HG03108 (cell line): ENCODE results near the gene NDUFAF8.

ENCODE experiments used
- ATAC-seq: cut with Tn5 transposase; IDR thresholded peaks from one replicate; pipeline ENCODE4 v1.9.1; 2021; ENCODE audit warnings: moderate library complexity; ENCODE audit not compliant: unreplicated experiment

NDUFAF8 gene

DNA sequence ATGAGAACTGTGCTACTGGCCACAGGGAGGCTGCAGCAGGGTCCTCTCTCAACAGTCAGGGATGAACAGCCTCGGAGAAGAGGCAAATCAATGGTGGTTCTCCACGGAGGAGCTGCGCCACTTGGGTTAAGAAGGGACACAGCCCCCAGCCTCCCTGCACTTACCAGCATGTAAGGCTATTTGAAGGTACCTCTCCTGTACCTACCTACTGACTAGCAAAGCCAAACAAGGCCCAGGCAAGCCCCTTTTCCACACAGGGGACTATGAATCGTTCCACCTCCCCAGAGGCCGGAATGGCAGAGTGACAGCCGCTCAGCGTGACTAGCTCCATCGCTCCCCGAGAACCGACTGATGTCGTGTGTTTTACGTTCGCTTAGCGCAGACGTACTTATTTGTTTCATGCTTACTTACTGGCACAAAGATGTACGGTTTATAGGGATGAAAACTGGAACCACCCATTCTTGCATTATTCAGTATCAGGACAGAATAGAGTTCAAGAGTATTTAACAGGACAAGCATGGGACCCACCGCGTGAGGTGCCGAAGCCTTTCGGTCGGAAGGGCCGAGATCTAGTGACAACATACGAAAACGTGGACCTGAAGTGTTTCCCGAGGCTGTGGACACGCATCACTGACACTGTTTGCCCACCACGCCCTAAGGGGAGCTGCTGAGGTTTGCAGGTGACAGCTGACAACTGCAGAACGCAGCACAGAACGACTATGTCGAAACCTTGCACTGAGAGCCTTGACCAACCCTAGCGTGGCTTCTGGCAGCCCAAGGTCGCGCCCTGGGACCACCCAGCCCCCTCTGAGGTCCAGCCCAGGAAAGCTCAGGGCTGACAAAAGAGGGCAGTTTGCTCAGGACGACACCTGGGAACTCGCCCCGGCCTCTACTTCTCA, 1.3 kb upstream of the NDUFAF8 start:
- no peak for ATAC-seq

DNA sequence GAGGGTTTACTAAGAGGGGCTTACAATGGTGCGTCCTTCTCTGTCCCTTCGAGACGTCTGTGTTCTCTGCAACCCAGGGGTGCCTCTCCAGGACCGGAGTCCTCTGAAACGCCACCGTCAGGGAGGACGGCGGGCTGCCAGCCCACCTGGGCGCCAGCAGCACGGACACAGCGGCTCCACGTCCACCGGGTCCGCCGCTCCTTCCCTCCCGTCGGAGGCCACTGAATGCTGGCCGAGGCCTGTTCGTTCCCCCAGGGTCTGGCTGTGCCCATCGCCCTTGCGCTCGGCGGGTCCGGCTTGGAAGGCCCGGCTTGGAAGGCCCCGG, 666 bp upstream of the NDUFAF8 start:
- ATAC-seq: no peak

DNA sequence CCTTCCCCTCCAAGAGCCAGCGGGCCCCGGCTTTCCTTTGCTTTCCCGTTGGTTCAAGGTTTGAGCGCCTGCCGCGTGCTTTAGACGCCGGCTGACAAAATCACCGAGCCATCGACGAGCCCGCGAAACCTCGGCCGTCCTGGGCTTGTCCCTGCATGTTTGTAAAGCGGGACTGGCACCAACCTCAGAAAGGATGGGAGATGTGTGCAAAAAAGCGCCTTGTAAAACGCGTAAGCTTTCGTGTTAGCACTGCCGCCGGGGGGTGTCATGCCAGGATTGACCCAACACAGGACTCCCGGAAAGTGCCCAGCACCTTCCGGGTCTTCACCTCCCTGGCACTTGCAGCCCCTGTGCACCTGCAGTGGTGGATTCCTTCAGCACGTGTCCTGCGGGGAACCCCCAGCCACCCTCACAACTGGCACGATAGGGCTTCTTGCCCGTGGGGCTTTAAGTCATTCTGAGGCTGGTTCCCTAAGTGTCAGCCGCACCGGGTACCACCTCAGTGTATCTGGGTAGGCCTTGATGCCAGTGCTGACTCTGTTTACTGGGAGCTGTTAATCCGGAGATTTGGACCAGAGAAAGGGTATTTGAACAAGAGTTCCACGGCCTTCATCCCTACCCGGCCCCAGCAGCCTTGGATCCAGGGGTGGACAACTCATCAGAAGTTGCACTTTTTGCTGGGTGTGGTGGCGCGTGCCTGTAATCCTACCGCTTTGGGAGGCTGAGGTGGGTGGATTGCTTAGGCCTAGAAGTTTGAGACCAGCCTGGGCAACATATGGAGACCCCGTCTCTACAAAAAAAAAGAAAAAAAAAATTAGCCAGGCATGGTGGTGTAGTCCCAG, 817 bp downstream of the NDUFAF8 start:
- no peak for ATAC-seq

DNA sequence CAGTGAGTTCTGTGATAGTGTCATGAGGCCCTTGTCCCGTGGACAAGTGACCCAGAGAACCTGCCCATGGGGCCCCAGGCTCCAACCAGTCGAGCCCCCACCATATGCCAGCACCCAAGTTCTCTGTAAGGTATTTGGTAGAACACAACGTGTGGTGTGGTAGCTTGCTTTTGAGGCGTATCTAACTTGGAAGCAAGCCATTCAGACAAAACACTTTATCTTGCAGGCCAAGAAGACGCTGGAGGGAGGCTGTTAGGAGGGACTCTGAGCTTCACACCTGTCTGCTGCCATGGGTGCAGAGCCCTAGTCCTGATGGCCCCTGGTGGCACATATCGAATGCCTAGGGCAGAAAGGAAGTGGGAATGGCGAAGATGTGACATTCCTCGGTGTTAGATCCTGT, 1.6 kb downstream of the NDUFAF8 start:
- ATAC-seq: no peak

DNA sequence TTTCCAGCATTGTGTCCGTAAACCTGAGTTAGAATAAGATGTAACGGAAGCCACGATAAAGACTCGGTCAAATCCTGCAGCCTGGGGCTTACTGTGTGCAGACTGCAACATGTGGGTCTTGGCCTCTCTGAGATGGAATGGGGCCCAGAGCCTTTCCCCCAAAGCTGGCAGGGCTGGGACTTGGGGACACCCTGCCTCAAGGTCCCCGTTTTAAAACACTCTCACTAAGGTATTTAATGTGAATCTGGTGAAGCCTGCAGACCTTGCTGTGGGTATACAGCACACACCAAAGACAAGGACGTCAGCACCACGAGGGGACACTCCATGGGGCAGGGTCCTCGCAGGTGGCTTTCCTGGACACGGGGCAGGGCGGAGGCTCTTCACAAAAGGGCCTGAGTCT, 2.1 kb downstream of the NDUFAF8 start:
- no peak for ATAC-seq

DNA sequence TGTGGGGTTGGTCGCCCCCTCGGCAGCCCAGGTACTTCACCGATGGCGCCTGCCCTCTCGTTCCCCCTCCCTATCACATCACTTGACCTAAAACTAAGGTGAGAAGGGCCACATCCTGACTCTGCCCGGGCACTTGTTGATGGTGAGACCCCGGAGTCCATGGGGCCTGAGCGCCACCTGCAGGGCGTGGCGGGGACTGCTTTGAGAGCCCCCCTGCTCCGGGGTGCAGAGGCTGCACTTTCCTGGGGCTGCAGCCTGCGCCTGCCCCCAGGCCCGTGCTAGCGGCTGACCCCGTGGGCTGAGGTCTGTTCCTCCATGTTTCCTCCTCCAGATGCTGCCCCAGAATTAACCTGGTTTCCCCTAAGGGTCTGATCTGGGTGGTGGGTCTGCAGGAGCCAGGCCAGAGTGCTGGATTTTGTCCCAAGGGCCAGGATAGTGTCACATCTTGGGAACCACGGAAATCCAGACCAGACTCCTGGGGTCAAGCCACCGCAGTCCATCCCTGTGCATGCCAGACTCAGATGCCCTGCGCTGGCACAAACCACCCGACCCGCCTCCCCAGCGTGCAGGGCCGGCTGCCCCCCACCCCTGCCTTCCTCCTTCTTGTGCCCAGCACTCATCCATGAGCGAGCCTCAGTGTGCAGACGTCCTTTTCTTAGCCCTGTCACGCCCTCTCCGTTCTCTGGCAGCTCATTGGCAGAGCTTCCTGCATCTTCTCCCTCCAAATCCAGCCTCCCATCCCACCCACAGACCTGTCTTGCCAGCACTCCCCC, 2.7 kb downstream of the NDUFAF8 start:
- no peak for ATAC-seq

DNA sequence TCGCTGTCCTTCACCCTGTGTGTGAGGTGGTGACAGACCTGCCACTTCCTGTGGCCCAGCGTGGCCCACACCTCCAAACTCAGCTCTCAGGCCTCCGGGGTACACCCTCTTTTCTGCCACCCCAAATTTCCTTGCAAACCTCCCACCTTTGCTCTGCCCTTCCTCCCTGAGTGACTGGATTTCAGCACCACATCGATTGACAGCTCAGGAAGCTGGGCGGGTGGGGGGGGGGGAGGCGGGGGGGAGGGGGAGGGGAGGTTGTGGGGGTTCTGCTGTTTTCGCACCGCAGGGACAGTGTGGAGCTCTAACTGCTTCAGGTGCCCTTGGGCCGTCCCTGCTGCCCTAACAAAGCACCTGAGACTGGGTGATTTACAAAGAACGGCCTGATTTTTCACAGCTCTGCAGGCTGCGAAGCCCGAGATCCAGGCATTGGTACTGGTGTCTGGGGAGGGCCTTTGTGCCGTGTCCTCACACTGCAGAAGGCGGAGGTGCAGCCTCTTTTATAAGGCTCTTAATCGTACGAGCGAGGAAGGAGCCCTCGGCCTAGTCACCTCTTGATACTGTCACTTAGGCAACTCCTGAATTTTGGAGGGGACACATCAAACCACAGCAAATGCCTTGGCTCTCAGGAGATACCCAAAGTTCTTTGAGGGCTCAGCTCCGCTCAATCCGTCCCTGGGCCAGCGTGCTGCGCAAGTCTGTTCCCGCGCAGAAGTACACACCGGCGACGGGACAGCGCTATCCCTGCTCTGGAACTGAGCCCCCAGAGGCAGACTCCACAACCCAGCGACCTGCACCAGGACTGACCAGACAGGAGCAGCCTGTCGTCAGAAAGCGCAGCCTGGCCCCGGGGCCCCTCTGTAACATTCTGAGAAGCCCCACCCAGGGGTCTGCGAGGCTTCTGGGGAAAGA, 3.6 kb downstream of the NDUFAF8 start:
- no peak for ATAC-seq

DNA sequence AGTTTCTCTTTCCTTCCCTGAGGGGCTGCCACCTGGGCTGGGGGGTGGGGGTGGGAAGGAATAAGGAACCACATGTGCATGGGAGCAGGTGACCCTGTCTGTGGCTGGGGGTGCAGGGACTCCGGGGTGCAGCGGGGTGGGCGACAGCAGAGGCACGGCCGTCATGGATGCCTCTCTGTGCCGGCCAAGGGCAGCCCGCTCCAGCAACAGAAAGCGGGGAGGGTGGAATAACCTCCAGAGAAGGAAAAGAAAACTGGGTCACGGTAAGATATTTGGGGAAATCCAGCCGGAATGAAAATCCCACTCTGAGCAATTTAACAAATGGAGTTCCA, 4.2 kb downstream of the NDUFAF8 start:
- no peak for ATAC-seq

DNA sequence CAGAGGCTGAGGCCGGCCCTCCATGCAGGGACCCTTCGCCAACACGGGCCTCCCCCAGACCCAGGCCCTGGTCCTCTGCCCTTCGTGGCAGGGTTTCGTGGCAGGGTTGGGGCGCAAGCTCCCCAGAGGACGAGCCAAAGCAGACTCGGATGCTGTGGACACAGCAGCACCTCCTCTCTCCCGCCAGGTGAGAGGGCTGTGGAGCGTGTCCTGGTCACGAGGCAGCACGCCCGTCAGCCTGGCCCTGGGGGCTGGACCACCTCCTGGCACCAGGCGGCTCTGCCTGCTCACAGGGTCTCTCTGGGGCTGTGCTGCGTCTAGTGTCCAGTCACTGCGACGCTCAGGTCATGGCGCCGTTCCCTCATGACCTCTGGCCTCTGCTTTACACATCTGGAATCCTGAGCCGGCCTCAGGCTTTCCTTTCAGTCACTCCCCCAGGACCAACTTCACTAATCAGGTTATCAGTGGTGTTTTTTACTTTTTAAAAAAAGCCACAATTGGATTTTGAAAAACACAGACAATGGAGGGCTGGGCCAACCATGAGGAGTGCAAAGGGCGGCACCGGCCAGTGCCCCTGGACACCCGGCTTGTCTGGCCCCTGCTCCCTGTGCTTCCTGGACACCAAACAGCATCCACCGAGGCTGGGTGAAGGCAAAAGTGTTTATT, 5.4 kb downstream of the NDUFAF8 start:
- no peak for ATAC-seq

DNA sequence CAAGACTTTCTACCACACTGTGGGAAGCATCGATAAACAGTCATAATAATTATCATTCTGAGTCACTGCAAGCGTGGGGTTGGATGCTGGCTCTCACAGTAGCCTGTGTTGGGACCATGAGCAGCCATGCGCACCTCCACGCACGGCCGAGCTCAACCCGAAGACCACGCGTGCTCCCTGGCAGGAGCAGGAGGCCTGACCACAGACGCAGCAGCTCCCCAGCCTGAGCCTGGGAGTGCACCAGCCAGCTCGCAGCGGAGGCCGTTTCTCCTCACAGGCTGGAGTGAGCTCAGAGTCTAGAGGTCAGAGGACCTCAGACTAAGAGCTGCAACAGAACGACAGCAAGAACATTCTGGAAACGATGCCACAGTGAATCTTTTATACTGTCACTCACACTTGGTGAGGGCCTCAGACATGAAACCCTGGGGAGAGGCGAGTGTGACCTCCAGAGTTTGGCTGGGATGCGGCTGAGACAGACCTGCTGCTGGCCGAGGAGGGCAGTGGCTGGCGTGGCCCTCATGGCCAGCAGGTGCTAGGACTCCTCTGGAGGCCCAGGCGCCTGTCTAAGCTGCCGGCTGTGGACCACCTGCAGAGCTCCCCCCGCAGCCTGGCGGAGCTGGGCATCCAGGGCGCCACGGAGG, 6.0 kb downstream of the NDUFAF8 start:
- no peak for ATAC-seq

DNA sequence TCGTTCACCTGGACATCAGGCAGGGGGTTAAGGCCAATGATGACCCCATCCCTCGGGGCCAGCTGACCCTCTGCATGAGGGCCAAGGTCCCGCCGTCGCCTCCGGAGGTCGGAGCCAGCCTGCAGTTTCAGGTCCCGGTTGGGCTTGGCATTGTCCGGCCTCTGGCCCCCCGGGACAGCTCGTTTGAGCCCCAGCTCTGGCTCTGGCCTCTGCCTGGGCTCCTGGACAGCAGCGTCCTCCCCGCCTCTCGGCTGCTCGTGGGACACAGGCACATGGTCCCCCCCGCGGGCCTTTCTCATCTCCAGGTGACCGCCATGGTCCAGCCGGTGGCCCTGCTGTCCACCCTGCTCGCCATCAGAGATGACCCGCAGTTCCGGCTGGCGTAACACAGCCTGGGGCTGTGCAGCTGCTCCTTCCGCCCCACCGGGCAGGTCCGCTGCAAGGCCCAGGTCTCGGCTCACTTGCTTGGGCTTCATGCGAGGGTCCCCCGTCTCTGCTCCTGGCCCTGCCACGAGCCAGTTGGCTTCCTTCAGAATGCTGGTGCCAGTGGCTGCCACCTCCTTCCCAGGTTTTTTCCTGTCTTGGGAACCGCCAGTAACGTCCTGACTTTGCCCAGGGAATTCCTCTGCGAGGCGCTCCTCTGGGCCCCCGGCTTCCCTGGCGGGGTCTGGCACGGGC, 6.7 kb downstream of the NDUFAF8 start:
- no peak for ATAC-seq

DNA sequence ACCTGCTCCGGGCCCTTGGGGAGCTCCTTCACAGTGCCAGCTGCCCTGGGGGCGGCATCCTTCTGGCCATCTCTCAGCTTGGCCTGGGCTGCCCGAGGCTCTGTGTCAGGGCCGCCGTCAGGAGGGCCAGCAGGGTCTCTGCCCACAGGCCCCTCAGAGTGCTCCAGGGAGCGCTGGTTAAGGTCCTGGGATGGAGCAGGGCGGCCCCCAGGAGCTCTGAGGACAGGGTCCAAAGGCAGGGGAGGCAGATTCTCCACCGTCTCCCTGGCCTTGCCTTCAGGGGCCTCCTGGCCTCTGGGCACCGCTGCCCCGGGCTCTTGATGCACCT, 7.2 kb downstream of the NDUFAF8 start:
- ATAC-seq: no peak

DNA sequence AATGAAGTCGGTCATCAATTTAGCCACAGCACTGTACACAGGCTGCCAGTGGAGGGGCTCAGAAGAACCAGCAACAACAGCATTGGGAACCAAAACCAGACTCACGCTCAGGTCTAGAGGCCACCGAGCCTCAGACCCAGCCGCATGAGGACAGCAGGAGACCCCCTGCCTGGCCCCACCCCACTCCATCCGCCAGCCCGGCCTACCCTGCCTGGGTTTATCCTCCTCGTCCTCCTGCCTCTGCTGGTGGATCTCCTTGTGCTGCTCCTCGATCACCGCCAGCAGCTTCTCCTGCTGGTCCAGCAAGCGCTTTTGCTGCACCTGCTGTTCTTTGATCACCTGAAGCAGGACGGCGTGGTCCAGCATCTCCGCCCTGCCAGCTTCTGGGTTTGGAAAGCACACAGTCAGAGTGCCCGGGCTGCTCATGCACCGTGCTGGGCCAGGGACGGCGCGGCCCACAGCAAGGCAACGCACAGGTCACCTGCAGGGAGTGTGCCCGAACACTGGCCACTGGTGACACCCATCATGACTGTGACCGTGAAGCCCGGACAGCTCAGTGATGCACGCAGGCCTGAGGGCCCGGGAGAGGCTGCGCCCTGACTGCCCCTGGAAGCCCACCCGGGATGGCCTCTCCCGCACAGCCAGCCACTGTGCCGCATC, 7.7 kb downstream of the NDUFAF8 start:
- ATAC-seq: no peak

DNA sequence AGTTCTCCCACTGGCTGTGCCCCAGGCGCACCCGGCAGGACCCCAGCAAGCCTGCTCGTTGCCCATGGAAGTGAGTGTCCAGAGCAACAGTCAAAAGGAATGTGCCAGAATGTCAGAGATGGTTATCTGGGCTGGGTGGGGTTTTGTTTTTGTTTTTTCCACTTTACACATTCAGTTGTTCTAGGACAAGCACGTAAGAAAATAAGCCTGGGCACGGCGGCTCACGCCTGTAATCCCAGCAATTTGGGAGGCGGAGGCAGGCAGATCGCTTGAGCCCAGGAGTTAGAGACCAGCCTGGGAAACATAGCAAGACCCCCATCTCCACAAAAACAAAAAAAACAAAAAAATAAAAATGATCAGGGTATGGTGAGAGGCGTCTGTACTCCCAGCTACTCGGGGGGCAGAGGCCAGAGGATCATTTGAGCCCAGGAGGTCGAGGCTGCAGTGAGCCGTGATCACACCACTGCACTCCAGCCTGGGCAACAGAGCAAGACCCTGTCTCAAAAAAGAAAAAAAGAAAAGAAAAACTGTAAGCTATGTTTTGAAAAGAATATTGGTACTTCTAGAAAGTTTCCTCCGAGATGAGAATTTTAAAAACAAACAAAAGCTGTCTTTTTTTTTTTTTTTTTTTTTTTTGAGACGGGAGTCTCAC, 8.3 kb downstream of the NDUFAF8 start:
- no peak for ATAC-seq

DNA sequence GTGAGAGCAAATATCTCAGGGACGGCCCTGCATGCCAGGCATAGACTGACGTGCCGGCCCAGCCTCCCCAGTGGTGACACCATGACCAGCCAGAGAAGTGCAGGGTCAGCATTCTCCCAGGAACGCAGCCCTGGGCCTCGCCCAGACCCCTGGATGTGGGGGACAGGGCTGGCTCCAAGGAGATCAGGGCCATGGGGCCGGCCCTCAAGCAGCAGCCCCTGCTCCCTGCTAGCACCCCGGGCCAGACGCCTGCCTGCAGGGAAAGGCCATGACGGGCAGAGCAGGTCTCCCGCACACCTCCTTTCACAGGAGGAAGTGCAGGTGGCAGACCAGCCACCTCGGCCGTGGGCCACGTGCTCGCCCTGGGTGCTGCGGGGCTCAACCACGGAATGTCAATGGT, 9.5 kb downstream of the NDUFAF8 start:
- no peak for ATAC-seq

DNA sequence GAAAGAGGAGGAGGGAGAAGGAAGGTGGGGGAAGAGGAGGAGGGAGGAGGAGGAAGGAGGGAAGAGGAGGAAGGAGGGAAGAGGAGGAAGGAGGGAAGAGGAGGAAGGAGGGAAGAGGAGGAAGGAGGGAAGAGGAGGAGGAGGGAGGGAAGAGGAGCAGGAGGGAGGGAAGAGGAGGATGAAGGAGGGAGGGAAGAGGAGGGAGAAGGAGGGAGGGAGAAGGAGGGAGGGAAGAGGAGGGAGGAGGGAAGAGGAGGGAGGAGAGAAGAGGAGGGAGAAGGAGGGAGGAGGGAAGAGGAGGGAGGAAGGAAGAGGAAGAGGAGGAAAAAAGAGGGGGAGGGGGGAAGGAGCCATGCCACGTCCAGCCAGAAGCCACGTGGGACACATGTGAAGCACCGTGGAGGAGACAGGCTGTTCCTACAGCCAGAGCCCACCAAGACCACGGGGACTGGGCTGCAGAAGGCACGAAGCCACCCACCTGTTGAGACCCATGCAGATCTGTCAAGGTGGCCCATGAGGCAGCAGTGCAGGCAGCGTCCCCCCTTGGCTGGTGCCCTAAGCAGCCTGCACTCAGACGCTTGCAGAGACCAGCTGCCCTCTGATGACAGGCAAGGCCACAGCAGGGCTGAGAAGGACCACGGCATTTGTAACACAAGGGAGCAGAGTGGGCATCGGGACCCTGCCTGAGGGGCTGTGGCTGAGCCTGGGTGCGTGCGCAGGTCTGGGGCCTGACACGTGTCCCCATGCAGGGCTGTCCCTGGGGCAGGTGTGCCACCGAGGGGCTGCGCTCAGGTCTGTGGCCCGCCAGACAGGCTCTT, 10.3 kb downstream of the NDUFAF8 start:
- no peak for ATAC-seq
